ENCODE measurements around the gene IKBIP. TPM values are rescaled to one million over a fixed set of nuclear protein-coding genes. Genes with fewer than 3 reads are reported as not detected.

Gene IKBIP
- total RNA-seq, 1 donor from 2014 or later, result 47.4 TPM

- peak overlapping the region; percentile 99 for H3K4me3 Mint-ChIP-seq (ENCODE audit: unreplicated experiment)
- DNase-seq (ENCODE audit: low spot score), result peak; percentile 24
- H3K27ac Mint-ChIP-seq (ENCODE audit: unreplicated experiment), result peak overlapping the region; percentile 98
- peaks cover 2% of the 10 kb centered on the region for H3K27me3 Mint-ChIP-seq (ENCODE audit: unreplicated experiment)
- peaks cover 20% of the 10 kb centered on the region for H3K4me1 Mint-ChIP-seq (ENCODE audit: unreplicated experiment)
- H3K9me3 Mint-ChIP-seq (ENCODE audit: unreplicated experiment), result no peaks in the 10 kb centered on the region
- peaks cover 17% of the 10 kb centered on the region for H3K36me3 Mint-ChIP-seq (ENCODE audit: low read depth, unreplicated experiment)
- TF ChIP-seq CTCF (IDR thresholded peaks at IDR 0.05; ENCODE audit: unreplicated experiment), result no peak
Measured at GRCh38 chr12:98594050-98594835, 50.3 kb downstream of the IKBIP start.

- H3K9me3 Mint-ChIP-seq (ENCODE audit: unreplicated experiment), result no peaks in the 10 kb centered on the region
- H3K27me3 Mint-ChIP-seq (ENCODE audit: unreplicated experiment), result peaks cover 2% of the 10 kb centered on the region
Measured at GRCh38 chr12:98593351-98594049, 51.1 kb downstream of the IKBIP start, which contains the start of gene SLC25A3. Gene SLC25A3 (plus strand): TSS chr12:98593686. CDS start chr12:98593979, 293 bp downstream.

GRCh38 chr12:98592825-98593322 lies 51.7 kb downstream of the IKBIP start:
- peaks cover 12% of the 10 kb centered on the region for H3K36me3 Mint-ChIP-seq (ENCODE audit: low read depth, unreplicated experiment)
- no peak for DNase-seq (ENCODE audit: low spot score)
- no peak for TF ChIP-seq CTCF (IDR thresholded peaks at IDR 0.05; ENCODE audit: unreplicated experiment)
- no peaks in the 10 kb centered on the region for H3K9me3 Mint-ChIP-seq (ENCODE audit: unreplicated experiment)
- H3K27me3 Mint-ChIP-seq (ENCODE audit: unreplicated experiment), result peaks cover 2% of the 10 kb centered on the region
- peaks cover 20% of the 10 kb centered on the region for H3K4me1 Mint-ChIP-seq (ENCODE audit: unreplicated experiment)
- peak overlapping the region; percentile 99 for H3K4me3 Mint-ChIP-seq (ENCODE audit: unreplicated experiment)
- peak overlapping the region; percentile 98 for H3K27ac Mint-ChIP-seq (ENCODE audit: unreplicated experiment)

More at GRCh38 chr12:98593351-98594049, 51.1 kb downstream of the IKBIP start, which contains the start of gene SLC25A3:
- peak within 1 kb of the TSS; percentile 99 for H3K4me3 Mint-ChIP-seq (ENCODE audit: unreplicated experiment)
- DNase-seq (ENCODE audit: low spot score), result peak; percentile 93
- peak within 1 kb of the TSS; percentile 98 for H3K27ac Mint-ChIP-seq (ENCODE audit: unreplicated experiment)
- peaks cover 20% of the 10 kb centered on the region for H3K4me1 Mint-ChIP-seq (ENCODE audit: unreplicated experiment)
- H3K36me3 Mint-ChIP-seq (ENCODE audit: low read depth, unreplicated experiment), result peaks cover 16% of the 10 kb centered on the region
- TF ChIP-seq CTCF (IDR thresholded peaks at IDR 0.05; ENCODE audit: unreplicated experiment), result no peak

- no peaks in the 10 kb centered on the region for H3K9me3 Mint-ChIP-seq (ENCODE audit: unreplicated experiment)
Measured at GRCh38 chr12:98591209-98591608, 53.4 kb downstream of the IKBIP start.

More at GRCh38 chr12:98591209-98591608, 53.4 kb downstream of the IKBIP start:
- no peak for TF ChIP-seq CTCF (IDR thresholded peaks at IDR 0.05; ENCODE audit: unreplicated experiment)
- Mint-ChIP-seq H3K36me3 (ENCODE audit: low read depth, unreplicated experiment) (peaks cover 12% of the 10 kb centered on the region), H3K27me3 (ENCODE audit: unreplicated experiment) (peaks cover 2% of the 10 kb centered on the region), H3K27ac (ENCODE audit: unreplicated experiment) (no peak overlapping the region), H3K4me3 (ENCODE audit: unreplicated experiment) (no peak overlapping the region), H3K4me1 (ENCODE audit: unreplicated experiment) (peaks cover 20% of the 10 kb centered on the region)
- no peak for DNase-seq (ENCODE audit: low spot score)

Measured in endothelial cell (in vitro differentiated cells).